PC-9 (cell line): ENCODE measurements around the gene CNNM3. TPM values are rescaled to one million over a fixed set of nuclear protein-coding genes. Genes with fewer than 3 reads are reported as not detected.

ENCODE experiments used
- BruUV-seq: library from RNA; stranded (reverse); fragments of 400-500 nt; replicated peaks from 2 replicates; lab custom pipeline; 2021; lab: Mats Ljungman, UMichigan
- CTCF ChIA-PET: fragments of 300-600 bp; sonication (Branson Sonifier 250); formaldehyde crosslinking; loops from one replicate; lab custom pipeline; 2022; ENCODE audit warnings: antibody characterized with exemption; lab: Charles Lee
- POLR2A ChIA-PET: fragments of 300-600 bp; sonication (Branson Sonifier 250); formaldehyde crosslinking; loops from one replicate; lab custom pipeline; 2022; ENCODE audit warnings: antibody characterized with exemption; ENCODE audit not compliant: unreplicated experiment; lab: Charles Lee
- DNase-seq, 2 experiments: peaks; one replicate each; pipeline versions ENCODE4 v3.0.0 to v3.0.0-alpha.2; 2015 to 2022; ENCODE audit warnings: mixed read lengths in 1 of 2
- H2AFZ ChIP-seq: fragments of 200-600 bp; sonication (generic); 2 replicates; pipeline ENCODE4 v1.8.1; 2017; ENCODE audit warnings: antibody characterized with exemption
- H3F3A ChIP-seq: fragments of 200-600 bp; sonication (generic); 2 replicates; pipeline ENCODE4 v1.8.1; 2017; ENCODE audit warnings: antibody characterized with exemption, mild to moderate bottlenecking, low read depth; ENCODE audit not compliant: insufficient read depth
- H3K27ac ChIP-seq: fragments of 200-600 bp; sonication (generic); 2 replicates; pipeline ENCODE4 v1.6.1; 2016; ENCODE audit warnings: mixed run types
- H3K27me3 ChIP-seq: fragments of 200-600 bp; sonication (generic); 2 replicates; pipeline ENCODE4 v1.6.1; 2016; ENCODE audit warnings: low read depth, mixed run types; ENCODE audit not compliant: insufficient read depth
- H3K36me3 ChIP-seq: fragments of 200-600 bp; sonication (generic); 2 replicates; pipeline ENCODE4 v1.6.1; 2016; ENCODE audit warnings: low read depth, mixed run types
- H3K4me1 ChIP-seq: fragments of 200-600 bp; sonication (generic); replicated peaks from 2 replicates; pipeline ENCODE4 v1.6.1; 2016; ENCODE audit warnings: mixed run types; ENCODE audit not compliant: insufficient read depth
- H3K4me2 ChIP-seq: fragments of 200-600 bp; sonication (generic); 2 replicates; pipeline ENCODE4 v1.6.1; 2017; ENCODE audit warnings: mixed run types
- H3K4me3 ChIP-seq: fragments of 200-600 bp; sonication (generic); 2 replicates; pipeline ENCODE4 v1.6.1; 2016; ENCODE audit warnings: mixed run types
- H3K79me2 ChIP-seq: fragments of 200-600 bp; sonication (generic); 2 replicates; pipeline ENCODE4 v1.6.1; 2017; ENCODE audit warnings: low read depth, mixed run types
- H3K9me2 ChIP-seq: fragments of 200-600 bp; sonication (generic); 2 replicates; pipeline ENCODE4 v1.8.1; 2017; ENCODE audit warnings: mild to moderate bottlenecking; ENCODE audit not compliant: insufficient read depth
- H3K9me3 ChIP-seq: fragments of 200-600 bp; sonication (generic); 2 replicates; pipeline ENCODE4 v1.8.1; 2016; ENCODE audit warnings: low read depth; ENCODE audit not compliant: insufficient read depth
- H4K20me1 ChIP-seq: fragments of 200-600 bp; sonication (generic); 2 replicates; pipeline ENCODE4 v1.8.1; 2017; ENCODE audit not compliant: insufficient read depth
- EZH2 ChIP-seq: fragments of 200-600 bp; sonication (generic); IDR thresholded peaks from 2 replicates; pipeline ENCODE4 v1.8.0; 2017; ENCODE audit warnings: antibody characterized with exemption, low read depth
- intact Hi-C: fragments of 100-400 bp; cut with micrococcal nuclease; formaldehyde crosslinking; loops from one replicate; pipeline ENCODE4 v1.10.0; 2022; ENCODE audit not compliant: unreplicated experiment
- total RNA-seq: library from RNA; stranded (reverse); gene quantifications from 2 replicates; pipeline ENCODE4 v1.2.3, GENCODE V29; 2021
- TF ChIP-seq, protein P1 (sequence below): fragments of 200-600 bp; sonication (generic); conservative IDR thresholded peaks from 2 replicates; pipeline ENCODE4 v1.6.1; 2017; ENCODE audit warnings: mixed run types, antibody characterized with exemption, mild to moderate bottlenecking, moderate library complexity

Gene CNNM3
- total RNA-seq, 1 experiment from 2014 or later, result 28.7 TPM

DNA sequence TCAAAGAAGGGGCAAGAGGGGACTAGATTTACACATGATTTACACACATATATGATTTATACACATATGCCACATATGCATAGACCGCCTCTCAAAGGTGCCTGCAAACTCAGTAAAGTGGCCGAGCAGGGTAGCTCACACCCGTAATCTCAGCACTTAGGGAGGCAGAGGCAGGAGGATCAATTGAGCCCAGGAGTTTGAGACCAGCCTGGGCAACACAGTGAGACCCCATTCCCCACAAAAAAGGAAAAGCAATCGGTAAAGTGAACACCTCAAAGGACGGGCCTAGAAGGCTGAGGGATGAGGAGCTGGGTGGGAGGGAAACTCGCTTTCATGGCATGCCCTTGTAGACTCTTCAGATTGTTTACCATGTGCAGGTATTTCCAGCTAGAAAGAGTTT is 36.6 kb downstream of the CNNM3 start:
- Histone ChIP-seq H3K79me2 (peaks cover 20% of the 10 kb centered on the region; the same call in 1 of the 2 replicates), H3K27ac (no peak overlapping the region), H4K20me1 (no peaks in the 10 kb centered on the region), H3K27me3 (no peaks in the 10 kb centered on the region), H3K9me2 (no peaks in the 10 kb centered on the region), H3K36me3 (no peaks in the 10 kb centered on the region), H3F3A (no peaks in the 10 kb centered on the region; the same call in 1 of the 2 replicates), H2AFZ (no peak overlapping the region), H3K4me2 (no peak overlapping the region), H3K4me3 (no peak overlapping the region), H3K4me1 (peaks cover 10% of the 10 kb centered on the region), H3K9me3 (no peaks in the 10 kb centered on the region)
- TF ChIP-seq, protein P1, sequence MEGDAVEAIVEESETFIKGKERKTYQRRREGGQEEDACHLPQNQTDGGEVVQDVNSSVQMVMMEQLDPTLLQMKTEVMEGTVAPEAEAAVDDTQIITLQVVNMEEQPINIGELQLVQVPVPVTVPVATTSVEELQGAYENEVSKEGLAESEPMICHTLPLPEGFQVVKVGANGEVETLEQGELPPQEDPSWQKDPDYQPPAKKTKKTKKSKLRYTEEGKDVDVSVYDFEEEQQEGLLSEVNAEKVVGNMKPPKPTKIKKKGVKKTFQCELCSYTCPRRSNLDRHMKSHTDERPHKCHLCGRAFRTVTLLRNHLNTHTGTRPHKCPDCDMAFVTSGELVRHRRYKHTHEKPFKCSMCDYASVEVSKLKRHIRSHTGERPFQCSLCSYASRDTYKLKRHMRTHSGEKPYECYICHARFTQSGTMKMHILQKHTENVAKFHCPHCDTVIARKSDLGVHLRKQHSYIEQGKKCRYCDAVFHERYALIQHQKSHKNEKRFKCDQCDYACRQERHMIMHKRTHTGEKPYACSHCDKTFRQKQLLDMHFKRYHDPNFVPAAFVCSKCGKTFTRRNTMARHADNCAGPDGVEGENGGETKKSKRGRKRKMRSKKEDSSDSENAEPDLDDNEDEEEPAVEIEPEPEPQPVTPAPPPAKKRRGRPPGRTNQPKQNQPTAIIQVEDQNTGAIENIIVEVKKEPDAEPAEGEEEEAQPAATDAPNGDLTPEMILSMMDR, result no peak
- TF ChIP-seq EZH2, result no peak
- ChIA-PET POLR2A (no interaction called here), CTCF (no interaction called here)
- intact Hi-C loops, result no loop called here
- DNase-seq, result no peak
- BruUV-seq, result no TSS peak

DNA sequence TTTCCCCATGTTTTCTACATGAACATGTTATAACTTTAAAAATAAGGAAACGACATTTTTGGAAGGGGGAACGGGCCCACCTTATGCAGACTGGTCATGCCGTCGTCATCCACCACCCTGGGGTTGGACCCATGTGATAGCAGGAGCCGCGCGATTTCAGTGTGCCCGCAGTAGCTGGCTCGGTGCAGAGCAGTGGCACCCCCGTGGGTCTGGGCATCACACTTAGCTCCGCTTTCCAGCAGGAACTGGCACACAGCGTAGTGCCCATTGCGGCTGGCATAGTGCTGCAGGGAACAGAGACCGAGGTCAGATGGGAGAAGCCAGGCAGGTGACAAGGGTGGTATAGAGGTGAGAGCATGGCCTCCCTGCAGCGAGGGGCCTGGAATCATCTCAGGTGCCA is 37.3 kb downstream of the CNNM3 start:
- Histone ChIP-seq H3K36me3 (no peaks in the 10 kb centered on the region), H3K4me3 (no peak overlapping the region), H4K20me1 (no peaks in the 10 kb centered on the region), H3F3A (no peaks in the 10 kb centered on the region), H3K27ac (no peak overlapping the region), H3K27me3 (no peaks in the 10 kb centered on the region), H3K4me1 (peaks cover 10% of the 10 kb centered on the region), H3K4me2 (no peak overlapping the region), H3K9me3 (no peaks in the 10 kb centered on the region), H2AFZ (no peak overlapping the region), H3K79me2 (peaks cover 20% of the 10 kb centered on the region; the same call in 1 of the 2 replicates), H3K9me2 (no peaks in the 10 kb centered on the region)
- POLR2A ChIA-PET, result no interaction called here
- intact Hi-C loops, result no loop called here
- no peak for DNase-seq
- CTCF ChIA-PET, result no interaction called here
- BruUV-seq, result no TSS peak
- no peak for TF ChIP-seq EZH2
- TF ChIP-seq, protein P1, result no peak

DNA sequence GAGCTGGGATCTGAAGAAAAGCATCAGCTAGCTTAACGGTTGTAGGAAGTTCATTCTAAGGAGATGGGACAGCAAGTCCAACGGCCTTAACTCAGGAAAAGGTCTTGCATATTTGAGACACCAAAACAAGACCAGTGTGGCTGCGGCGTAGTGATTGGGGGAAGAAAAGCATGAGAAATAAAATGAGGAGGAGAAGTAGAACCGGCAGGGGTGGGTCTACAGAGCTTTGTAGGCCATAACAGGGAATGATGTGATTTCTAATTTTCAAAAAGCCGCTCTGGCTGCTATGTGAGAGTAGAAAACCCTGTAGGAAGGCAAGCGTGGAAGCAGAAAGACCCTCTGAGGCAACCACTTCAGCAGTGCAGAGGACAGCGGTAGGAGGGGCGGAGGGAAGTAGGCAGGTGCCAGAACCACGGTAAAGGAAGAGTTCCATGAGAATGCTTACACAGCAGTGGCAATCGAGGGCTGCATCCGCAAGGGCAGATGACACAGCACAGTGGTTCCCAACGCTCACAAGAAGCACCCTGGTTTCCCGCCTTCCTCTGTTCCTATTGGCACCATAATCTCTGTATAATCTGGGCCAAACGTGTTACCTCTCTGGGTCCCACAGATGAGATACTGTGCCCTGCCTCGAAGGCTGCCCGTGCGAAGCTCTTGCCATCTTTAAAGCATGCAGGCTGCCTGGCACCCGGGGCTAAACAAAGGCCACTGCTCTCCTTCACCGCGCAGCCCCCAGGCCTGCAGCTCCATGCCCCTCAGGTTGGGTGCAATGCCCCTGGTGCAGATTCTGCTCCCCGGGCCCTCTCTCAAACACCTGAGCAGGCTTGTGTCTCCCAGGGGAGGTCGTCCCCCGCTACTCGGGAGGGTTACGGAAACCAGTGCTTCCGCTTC is 41.0 kb downstream of the CNNM3 start:
- H3K27ac ChIP-seq, result no peak overlapping the region
- intact Hi-C loops, result loop anchor here (5.0 kb wide), 1 partner anchor 40 kb away; no protein-coding TSS in a partner anchor
- no peak for DNase-seq

More for the DNA sequence above, 41.0 kb downstream of the CNNM3 start:
- no peaks in the 10 kb centered on the region for H3K27me3 ChIP-seq
- TSS peak; percentile 14 for BruUV-seq
- H3K4me3 ChIP-seq, result peak overlapping the region; percentile 72
- H2AFZ ChIP-seq, result peak overlapping the region; percentile 94
- peak overlapping the region; percentile 87 for H3K4me2 ChIP-seq
- no peaks in the 10 kb centered on the region for H3K9me3 ChIP-seq
- no peaks in the 10 kb centered on the region for H3K9me2 ChIP-seq
- H3K4me1 ChIP-seq, result peaks cover 10% of the 10 kb centered on the region
- H4K20me1 ChIP-seq, result no peaks in the 10 kb centered on the region; the same call in 1 of the 2 replicates
- no peak for TF ChIP-seq EZH2
- TF ChIP-seq, protein P1, result no peak
- ChIA-PET POLR2A (interaction anchor here (0.6 to 1.4 kb wide), 4 partner anchors 16 to 586 kb away, joined by 3 to 32 read pairs (median 5); no protein-coding TSS in a partner anchor), CTCF (interaction anchor here (0.7 to 2.0 kb wide), 14 partner anchors 11 to 307 kb away, joined by 3 to 36 read pairs (median 4); no protein-coding TSS in a partner anchor)
- H3F3A ChIP-seq, result peaks cover 15% of the 10 kb centered on the region; the same call in 1 of the 2 replicates
- H3K36me3 ChIP-seq, result 0 out of 2 replicates have a peak, but pooled peaks cover 9% of the 10 kb centered on the region
- H3K79me2 ChIP-seq, result peaks cover 20% of the 10 kb centered on the region; the same call in 1 of the 2 replicates
